ENCODE results near the gene ANKRD13D.

Gene ANKRD13D

GRCh38 chr11:67262731-67263675 is 26.1 kb upstream of the ANKRD13D start:
- DNase-seq, result peak; percentile 75

- no peak for DNase-seq
Observed at GRCh38 chr11:67264260-67264659, 24.8 kb upstream of the ANKRD13D start.

GRCh38 chr11:67264877-67265632 is 24.0 kb upstream of the ANKRD13D start:
- DNase-seq, result no peak

GRCh38 chr11:67265633-67266448 is 23.3 kb upstream of the ANKRD13D start:
- peak; percentile 81 for DNase-seq

- DNase-seq, result peak; percentile 48
Observed at GRCh38 chr11:67266449-67267187, 22.5 kb upstream of the ANKRD13D start, which contains the start of gene GRK2. Gene GRK2, plus strand, starts transcription at chr11:67266473. Its CDS starts 227 bp downstream, at chr11:67266700.

GRCh38 chr11:67267188-67268080 is 21.7 kb upstream of the ANKRD13D start:
- DNase-seq, result peak; percentile 33

- DNase-seq, result peak; percentile 70
Observed at GRCh38 chr11:67268081-67268961, 20.8 kb upstream of the ANKRD13D start.

- no peak for DNase-seq
Observed at GRCh38 chr11:67268962-67269268, 20.2 kb upstream of the ANKRD13D start.

GRCh38 chr11:67269401-67270255 is 19.5 kb upstream of the ANKRD13D start:
- no peak for DNase-seq

GRCh38 chr11:67270256-67271204 is 18.6 kb upstream of the ANKRD13D start:
- no peak for DNase-seq

- no peak for DNase-seq
Observed at GRCh38 chr11:67271205-67271540, 17.9 kb upstream of the ANKRD13D start.

GRCh38 chr11:67271541-67272284 is 17.4 kb upstream of the ANKRD13D start:
- DNase-seq, result peak; percentile 65

- DNase-seq, result peak; percentile 48
Observed at GRCh38 chr11:67272327-67273259, 16.5 kb upstream of the ANKRD13D start.

- DNase-seq, result no peak
Observed at GRCh38 chr11:67273260-67273990, 15.7 kb upstream of the ANKRD13D start.
